ENCODE data around the gene AIPL1.

The AIPL1 gene

DNA sequence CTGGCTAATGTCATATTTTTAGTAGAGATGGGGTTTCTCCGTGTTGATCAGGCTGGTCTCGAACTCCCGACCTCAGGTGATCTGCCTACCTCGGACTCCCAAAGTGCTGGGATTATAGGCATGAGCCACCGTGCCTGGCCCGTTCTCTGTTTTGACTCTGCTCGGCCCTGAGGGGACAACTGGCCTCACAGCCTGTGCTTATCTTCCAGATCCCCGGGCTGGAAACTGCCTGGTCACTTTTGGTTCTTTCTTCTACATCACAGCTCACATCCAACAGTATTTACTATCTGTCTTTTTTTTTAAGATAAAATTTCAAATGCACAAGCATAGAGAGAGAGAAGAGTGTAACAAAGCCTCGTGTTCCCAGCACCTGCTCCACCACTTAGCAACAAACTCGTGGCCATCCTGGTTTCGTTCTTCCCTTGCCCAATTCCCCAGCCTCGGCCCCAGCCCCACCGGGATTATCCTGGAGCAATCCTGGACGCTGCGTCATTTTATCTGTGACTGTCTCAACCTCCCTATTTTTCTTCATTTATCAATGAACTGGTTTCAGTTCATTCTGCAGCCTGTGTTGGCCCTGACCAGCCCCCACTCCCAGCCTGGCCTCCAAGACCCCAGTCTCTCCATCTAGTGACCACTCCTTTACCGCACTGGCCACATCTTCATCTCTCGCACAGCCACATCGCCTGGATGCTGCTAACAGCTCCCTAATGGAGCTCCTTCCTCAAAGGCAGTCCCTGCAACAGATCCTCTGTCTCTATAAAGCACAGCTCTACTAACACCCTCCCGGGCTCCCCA lies 30.5 kb upstream of the AIPL1 start:
- DNase-seq (ENCODE audit: low read depth), result no peak

DNA sequence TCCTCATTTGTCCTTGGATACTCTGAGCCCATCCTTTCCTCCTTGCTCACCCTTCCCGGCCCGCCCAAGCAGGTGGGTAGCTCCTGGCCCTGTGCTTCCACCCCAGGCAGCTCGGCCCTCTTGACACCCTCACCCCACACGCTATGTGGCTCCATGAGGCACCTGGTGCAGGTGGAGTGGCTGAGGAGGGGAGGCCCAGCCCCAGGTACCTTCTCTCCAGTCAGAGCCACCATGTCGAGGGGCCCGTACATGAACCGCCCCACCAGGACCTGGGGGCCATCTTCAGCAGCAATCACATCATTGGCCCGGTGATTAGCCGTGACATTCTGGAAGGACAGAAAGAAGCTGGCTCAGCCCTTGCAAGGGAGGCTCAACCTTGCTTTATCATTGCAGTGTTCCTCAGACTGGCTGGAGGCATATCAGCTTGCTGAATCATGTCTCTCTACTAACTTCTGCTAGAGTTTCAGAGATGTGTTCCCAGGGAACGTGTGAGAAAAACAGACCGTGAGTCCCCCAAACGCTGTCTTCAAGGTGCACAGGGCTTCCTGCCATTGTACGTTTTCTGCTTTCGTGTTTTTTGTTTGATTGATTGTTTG lies 29.6 kb upstream of the AIPL1 start:
- no peak for DNase-seq (ENCODE audit: low read depth)

DNA sequence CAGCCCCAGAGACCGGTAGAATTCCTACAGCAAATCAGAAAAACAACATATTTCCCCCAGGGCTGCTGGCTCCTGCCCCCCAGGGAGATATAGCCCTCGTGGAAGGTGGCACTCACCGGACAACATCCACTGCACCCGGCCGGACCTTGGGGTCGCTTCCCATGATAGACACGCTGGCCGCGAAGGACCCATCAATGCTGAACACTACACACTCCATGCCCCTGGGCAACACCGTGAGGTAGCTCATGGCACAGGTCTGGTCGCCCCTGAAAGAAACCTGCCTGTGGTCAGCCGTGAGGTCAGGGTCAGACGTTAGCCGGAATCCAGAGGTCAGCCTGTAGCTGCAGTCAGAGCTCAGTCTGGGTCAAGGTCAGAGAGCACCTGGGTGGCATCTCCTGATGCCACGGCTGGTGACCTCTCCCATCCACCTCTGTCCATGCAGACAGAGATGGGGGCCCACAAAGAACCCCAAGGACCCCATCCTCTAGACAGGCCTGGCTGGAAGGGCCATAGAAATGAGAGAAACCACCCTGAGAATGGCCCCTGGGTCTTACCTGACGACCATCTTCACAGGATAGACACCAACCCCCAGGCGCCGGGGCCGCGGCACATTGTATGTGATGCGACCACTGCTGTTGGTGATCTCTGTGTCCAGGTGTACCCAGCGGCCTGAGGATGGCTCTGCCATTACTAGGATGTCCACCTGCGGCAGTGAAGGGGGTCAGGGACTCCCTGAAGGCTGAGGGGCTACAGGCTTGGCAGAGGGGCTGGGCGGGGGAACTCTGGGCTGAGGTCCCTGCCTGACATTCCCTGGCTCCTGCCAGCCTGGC lies 28.9 kb upstream of the AIPL1 start:
- no peak for DNase-seq (ENCODE audit: low read depth)

DNA sequence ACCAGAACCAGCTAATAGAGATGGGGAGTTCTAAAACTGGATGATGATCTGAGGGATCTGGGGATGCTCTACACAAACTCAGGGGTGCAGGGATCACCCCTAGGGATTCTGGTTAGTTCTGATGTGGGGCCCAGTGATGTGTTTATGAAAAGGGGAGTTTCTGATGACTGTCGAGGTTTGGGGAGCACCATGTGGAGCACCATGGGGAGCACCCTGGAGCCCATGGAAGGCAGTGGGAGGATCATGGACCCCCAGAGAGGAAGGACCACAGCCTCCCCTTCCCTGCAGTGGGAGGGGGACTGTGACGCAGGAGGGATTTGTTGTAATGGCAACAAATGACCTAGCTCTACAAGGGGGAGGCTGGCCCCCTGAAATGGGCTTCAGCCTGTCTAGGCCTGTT lies 27.8 kb upstream of the AIPL1 start:
- DNase-seq (ENCODE audit: low read depth), result no peak

DNA sequence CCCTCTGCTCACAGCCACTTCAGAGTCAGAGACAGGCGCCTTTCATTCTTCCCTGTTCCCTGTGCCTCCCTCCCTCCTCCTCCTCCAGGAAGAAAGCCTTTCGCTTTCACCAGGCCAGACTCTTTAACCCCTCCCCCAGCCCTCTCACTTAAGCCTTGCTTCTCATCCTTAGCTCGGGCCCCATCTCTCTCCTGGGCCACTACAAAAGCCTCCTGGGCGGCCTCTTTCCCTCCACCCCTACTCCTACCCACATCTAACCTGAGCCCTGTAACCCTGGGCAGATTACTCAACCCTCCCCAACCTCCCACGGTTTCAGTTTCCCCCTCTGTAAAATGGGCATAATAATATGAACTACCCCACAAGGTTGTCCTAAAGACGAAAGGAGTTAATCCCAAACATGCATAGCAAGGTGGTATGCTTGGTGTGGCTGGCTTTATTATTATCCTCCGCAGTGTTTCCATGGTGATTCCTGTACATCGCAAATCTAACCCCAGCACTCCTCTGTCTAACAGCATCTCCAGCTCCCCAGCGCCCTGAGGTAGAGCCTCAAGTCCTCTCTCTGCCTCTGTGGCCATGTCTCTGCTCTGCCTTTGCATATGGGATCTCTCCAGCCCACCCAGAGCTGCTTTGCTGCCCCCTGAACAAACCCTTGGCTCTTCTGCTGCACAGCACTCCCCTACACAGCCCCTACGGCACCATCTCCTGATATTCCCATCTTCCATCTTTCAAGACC lies 27.0 kb upstream of the AIPL1 start:
- DNase-seq (ENCODE audit: low read depth), result no peak

DNA sequence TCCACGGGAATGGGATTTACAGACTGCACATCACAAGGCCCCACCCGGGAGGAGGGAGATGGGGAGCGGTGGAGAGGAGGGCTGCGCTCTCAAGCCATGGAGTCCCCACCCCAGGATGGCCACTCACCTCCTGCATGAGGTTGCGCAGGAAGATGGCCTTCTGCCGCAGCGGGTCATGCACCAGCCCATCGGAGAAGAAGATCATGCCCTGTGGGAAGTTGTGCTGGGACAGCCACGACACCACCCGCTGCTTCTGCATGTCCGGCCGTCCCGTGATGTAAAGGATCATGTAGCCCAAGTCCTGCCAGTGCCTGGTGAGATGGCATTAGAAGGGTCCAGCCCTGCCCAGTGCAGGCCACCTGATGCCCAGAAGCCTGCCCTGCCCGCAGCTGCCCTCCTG lies 26.3 kb upstream of the AIPL1 start:
- DNase-seq (ENCODE audit: low read depth), result no peak

DNA sequence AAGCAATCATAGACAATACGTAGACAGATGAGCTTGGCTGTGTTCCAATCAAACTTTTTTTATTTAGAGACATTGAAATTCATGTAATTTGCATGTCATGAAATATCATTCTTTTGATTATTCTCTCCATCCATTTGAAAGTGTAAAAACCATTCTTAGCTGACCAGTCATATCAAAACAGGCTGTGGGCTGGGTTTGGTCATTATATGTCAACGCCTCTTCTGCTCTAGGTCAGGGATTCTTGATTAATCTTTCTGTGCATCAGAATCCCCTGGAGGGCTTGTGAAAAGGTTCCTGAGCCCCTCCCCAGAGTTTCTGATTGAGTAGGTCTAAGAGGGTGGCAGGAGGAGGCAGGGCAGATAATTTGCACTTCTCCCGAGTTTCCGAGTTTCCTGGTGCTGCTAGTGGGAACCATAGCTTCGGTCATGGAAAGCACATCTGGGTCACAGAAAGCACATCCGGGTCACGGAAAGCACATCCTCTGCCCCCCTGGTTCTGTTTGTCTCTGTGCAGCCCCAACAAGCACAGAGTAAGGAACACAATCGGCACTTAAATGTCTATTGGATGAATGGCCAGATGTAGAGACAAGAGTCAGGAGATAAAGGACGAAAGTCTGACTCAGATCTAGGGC lies 25.7 kb upstream of the AIPL1 start:
- DNase-seq (ENCODE audit: low read depth), result no peak

DNA sequence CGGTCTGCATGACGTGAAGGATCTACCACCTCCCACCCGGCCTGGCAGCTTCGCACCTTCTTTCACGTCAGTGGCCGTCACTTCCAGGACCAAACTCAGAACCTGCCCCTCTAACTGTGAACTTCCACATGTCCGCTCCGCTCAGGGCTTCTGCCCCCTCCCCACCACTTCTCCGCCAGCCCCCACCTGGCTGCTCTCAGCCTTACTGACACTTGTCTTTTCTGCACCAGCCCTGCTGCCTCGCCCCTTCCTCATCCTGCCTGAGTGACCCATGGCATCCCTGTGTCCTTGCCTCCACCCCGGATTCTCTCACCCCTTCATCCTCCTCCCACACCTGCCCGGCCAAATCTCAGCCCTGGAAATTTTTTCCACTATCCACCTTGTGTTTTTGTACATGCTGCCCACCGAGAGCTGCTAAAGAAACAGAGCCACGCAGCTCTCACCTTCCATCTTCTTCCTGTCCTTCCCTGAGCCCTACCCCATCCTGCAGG lies 23.6 kb upstream of the AIPL1 start:
- DNase-seq (ENCODE audit: low read depth), result no peak

DNA sequence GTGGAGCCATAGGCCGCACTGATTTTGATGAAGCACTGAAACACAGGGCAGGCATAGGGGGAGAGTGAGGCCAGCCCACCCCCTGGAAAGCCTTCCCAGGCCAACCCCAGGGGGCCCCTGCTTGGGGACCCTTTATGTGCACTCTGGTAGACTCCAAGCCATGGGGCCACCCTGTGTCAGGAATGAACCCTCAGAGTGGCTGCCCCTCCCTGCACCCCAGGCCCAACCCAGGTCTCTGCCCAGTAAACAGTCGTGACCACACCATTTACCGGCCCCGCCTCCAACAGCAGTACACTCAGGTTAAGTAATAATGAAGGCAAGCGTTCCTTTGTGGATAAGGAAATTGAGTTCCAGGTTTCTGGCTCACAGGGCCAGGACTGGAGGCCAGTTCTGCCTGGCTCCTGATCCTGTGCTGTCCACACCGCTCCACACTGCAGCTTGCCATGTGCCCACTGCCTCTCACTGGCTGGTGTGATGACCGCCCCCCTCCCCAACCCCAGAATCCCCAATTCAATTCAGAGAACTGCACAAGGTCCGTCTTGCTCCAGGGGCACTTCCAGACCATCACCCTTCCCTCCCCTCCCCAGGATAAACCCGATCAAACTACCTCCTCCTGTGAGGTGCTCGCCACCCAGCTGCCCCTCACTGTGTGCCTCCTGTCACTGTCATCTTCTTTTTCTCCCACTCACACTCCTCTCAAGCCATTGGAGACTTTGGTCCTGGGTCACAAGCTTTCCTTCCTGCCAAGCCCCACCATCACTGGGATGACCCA lies 23.0 kb upstream of the AIPL1 start:
- DNase-seq (ENCODE audit: low read depth), result no peak

DNA sequence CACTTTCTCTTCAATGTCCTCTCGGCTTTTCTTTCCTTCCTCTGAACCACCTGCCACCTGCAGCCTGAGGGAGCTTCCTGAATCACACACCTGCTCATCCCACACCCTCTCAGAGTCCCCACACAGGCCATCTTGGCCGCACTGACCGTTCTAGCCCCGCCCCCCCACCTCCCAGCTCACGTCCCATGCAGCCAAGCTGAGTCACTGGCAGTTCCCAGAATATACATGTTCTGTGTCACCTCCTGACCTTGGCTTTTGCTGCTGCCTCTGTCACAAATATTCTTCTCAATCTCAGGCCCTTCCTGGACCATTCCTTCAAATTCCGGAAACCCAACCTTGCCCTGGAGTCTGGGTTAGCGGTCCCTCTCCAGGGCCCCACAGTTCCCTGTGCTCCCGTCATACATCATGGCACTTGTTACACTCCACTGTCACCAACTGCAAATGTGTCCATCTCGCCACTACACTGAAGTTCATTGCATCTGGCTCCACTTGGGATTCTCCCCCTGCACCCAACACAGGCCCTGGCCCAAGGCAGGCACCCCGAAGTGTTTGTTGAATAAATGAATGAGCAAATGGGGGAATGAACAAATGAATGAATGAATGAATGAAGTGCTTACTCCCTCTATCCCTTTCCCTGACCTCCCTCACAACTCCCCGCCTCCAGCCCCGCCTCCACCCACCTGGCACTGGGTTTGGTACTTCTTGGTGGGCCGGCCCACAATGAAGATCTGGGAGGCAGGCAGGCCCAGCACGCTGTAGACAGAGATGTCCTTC lies 22.2 kb upstream of the AIPL1 start:
- DNase-seq (ENCODE audit: low read depth), result peak; percentile 81

DNA sequence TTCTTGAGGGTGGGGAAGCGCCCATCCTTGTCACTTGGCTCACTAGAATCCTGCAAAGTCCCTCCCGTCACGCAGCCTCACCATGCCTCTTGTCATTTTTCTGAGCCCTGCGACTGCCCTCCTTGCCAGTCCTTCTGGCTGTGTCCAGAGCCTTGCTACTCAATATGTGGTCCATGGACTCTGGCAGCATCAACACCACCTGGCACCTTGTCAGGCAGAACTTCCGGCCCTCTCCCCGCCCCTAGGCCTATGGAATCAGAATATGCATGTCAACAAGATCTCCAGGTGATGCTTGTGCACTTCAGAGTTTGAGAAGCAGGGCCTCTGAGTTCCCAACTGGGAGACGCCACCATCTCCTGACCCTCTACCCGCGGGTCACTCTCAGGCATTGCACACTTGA lies 21.4 kb upstream of the AIPL1 start:
- no peak for DNase-seq (ENCODE audit: low read depth)

DNA sequence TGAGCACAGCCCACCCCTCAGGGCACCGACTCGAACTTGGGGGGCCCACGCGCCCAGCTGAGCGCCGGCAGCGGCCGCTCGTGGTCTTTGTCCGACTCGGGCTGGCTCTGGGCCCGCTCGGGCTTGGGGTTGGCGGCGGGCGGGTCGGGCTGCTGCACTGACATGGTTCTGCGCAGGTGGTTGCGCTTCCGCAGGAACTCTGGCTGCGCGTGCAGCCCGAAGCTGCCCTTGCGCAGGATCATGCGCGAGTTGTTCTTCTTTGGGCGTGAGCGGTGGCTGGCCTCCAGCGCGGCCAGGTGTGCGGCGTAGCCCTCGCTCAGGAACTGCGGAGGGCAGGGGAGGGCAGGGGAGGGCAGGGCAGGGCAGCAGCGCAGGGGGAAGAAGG lies 20.4 kb upstream of the AIPL1 start:
- no peak for DNase-seq (ENCODE audit: low read depth)

DNA sequence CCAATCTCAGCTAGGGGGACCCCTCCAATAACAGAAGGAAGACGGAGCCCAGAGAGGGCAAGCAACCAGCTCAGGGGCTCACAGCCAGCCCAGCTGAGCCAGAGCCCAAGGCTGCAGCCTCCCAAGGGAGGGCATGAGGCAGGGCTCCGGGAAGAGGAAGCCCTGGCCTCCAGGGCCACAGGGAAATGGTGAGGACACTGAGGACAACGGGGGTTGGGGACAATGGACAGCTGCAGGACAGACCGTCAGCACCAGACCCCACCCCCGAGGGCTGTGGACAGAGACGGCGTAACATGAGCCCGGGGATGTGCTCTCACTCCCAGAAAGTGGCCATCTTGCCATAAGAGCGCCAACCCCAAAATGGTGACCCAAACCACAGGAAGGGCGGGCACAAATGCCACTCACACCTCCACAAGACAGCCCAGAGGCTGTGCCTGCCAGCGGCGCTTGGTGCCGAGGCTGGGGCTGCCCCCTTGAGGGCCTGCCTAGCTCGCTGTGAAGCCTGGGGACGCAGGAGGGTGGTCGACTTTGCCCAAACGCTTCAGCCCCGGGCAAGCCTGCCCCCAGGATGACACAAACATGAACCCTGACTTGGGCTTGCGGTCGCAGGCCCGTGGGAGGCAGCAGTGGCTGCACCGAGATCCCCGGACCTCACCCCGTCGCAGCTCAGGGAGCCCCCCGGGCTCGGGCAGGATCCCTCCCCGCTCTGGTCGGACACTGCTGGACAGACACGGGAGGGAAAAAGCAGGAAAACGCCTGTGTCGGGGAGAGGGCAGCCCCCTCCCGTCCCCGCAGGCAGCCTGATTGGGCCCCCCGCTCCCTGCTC lies 19.8 kb upstream of the AIPL1 start:
- no peak for DNase-seq (ENCODE audit: low read depth)

DNA sequence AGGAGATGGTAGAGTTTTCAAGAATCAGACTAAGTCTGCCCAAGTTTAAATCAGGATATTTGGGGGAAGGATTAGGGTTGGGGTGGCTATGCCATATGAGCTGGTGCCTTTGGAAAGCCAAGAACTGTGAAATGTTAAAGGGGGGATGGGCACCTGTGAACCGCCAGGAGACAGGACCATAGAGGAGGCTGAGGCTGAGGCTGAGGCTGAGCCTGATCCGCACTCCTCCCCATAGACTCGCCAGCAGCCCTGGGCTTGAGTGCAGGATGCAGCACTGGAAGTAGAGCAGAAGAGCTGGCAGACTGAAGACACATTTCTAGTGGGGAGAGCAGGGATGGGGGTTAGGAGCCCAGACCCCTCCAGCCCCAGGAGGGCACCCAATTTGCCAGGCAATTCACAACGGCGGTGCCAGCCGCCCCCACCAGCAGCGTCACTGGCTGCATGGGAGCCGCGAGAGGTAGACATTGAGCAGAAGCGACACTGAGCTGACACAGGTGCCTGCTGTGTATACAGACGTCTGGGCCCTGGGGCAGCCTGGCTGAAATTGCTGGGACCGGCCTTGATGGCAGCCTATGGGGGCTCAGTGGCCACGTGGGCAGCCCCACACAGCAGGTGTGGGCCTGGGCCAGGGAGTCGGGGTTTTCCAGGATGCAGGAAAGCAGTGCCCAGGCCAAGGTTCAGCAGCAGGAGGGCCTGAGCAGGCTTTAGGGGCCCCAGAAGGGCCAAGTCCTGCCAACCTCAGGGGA lies 18.5 kb upstream of the AIPL1 start:
- DNase-seq (ENCODE audit: low read depth), result no peak

DNA sequence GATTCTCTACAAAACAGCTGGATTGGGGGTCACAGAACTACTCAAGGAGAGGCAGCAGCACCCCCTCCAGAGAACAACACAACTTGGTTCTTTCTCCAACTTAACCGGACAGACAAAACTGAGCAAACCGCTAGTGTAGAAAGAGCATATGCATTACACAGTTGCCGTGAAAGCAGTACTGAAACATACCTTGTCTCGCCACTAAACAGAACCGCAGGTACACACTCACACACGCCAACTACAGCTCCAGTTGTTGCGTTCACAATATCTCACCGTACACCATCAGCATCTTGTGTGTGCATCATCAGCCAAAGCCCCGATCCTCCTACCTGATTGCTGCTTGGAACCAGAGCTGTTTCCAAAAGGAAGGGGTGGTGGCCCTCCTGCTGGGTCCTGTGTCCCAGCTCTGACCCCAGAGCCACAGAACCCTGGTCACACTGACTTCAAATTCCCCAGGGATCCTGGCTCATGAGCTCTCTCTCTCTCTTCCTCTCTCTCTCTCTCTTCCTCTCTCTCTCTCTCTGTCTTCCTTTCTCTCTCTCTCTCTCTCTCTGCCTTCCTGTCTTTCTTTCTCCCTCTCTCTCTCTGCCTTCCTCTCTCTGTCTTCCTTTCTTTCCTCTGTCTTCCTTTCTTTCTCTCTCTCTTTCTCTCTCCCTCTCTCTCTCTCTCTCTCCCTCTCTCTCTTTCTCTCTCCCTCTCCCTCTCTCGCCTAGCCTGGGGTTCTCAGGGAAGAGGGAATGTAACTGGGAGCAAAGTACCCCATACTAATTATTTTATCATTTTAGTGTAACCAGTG lies 17.7 kb upstream of the AIPL1 start:
- DNase-seq (ENCODE audit: low read depth), result no peak

DNA sequence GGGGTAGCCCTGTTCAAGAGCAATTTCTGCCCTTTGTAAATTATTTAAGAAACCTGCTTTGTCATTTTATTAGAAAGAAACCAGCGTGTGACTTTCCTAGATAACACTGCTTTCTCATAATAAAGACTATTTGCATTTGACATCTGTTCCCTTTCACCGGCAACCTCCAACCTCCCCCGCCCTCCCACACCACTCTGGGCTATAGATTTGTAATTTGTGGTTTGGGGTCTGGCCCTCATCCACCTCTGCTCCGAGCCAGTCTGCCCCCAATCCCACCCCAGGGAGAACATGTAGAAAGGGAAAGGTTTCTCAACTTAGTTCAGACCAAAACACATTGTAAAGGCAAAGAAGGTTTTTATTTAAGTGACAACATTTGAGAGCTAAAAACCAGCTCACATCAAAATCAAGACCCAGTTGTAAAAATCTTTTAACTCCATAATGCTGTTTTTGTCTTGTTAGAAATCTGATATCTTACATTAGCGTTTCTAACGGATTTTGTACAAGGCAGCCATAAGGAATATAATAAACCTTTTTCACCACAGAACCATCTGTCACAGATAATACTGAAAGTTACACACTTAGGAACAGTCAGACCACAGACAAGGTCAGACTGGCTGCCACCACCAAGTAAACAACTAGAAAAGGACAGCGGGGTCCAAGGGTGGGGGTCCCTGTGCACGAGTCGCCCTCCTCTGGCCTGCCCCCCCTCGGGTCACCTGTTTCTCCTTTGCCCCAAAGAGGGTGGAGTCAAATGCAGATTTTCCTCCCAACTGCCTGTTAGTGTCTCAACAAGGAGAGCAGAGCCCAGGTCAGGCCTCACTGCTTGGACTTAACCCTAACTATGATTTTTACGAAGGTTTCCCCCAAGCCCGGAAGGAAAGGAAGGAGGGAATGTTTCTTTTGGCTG lies 16.3 kb upstream of the AIPL1 start:
- DNase-seq (ENCODE audit: low read depth), result no peak

DNA sequence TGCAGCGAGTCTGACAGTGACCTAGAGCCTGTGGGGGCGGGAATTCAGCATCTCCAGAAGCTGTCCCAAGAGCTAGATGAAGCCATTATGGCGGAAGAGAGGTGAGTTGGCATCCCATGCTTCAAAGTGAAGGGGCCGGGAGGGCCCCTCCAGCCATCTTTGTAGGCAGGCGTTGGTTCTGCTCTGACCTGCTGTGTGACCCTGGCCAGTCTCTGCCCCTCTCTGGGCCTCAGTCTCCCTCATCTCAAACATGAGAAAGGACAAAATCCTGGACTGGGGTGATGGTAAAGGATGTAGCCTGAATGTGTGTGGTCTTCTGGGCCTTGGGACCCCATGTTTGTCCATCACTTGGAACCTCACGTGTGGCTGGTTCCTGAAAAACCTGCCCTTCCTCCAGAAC lies 14.4 kb upstream of the AIPL1 start:
- DNase-seq (ENCODE audit: low read depth), result no peak
